ENCODE data around the gene POU2F1. TPM values are rescaled to one million over a fixed set of nuclear protein-coding genes. Genes with fewer than 3 reads are reported as not detected.
A peak's percentile ranks its signal among the peaks of the same experiment; 100 is the strongest.

The POU2F1 gene
- total and polyA plus RNA-seq, 8 donors = 1.2 to 36.2 (median 7.7) TPM

GRCh38 chr1:167216809-167217208 lies 3.9 kb upstream of the POU2F1 start:
- H3K9me3 ChIP-seq = no peaks in the 10 kb centered on the region
- no peaks in the 10 kb centered on the region for H3K36me3 ChIP-seq
- no peaks in the 10 kb centered on the region for H3K27me3 ChIP-seq
- TF ChIP-seq POLR2AphosphoS5 (IDR thresholded peaks at IDR 0.05) (no peak), POLR2A (IDR thresholded peaks at IDR 0.05) (no peak), EP300 (IDR thresholded peaks at IDR 0.05) (no peak)
- TF ChIP-seq, protein P1, sequence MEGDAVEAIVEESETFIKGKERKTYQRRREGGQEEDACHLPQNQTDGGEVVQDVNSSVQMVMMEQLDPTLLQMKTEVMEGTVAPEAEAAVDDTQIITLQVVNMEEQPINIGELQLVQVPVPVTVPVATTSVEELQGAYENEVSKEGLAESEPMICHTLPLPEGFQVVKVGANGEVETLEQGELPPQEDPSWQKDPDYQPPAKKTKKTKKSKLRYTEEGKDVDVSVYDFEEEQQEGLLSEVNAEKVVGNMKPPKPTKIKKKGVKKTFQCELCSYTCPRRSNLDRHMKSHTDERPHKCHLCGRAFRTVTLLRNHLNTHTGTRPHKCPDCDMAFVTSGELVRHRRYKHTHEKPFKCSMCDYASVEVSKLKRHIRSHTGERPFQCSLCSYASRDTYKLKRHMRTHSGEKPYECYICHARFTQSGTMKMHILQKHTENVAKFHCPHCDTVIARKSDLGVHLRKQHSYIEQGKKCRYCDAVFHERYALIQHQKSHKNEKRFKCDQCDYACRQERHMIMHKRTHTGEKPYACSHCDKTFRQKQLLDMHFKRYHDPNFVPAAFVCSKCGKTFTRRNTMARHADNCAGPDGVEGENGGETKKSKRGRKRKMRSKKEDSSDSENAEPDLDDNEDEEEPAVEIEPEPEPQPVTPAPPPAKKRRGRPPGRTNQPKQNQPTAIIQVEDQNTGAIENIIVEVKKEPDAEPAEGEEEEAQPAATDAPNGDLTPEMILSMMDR (IDR thresholded peaks at IDR 0.05) = no peak
- no peak overlapping the region for H3K27ac ChIP-seq
- intact Hi-C loops (cut with DNase I; ENCODE audit: low total_unique reads) = loop anchor here (10.0 kb wide), 1 partner anchor 142 kb away; no protein-coding TSS in a partner anchor
- H3K4me1 ChIP-seq = peaks cover 0 to 14% (median 3%) of the 10 kb centered on the region in 4 donors
- no peak overlapping the region for H3K4me3 ChIP-seq
- no peak for DNase-seq

GRCh38 chr1:167219194-167219593 lies 1.5 kb upstream of the POU2F1 start:
- no peaks in the 10 kb centered on the region for H3K9me3 ChIP-seq
- no peaks in the 10 kb centered on the region for H3K27me3 ChIP-seq
- no peaks in the 10 kb centered on the region for H3K36me3 ChIP-seq
- H3K27ac ChIP-seq = peak overlapping the region in 4 of 5 donors; percentile 84 to 99 (median 96)
- TF ChIP-seq POLR2AphosphoS5 (IDR thresholded peaks at IDR 0.05) (no peak), EP300 (IDR thresholded peaks at IDR 0.05) (no peak), POLR2A (IDR thresholded peaks at IDR 0.05) (no peak)
- TF ChIP-seq, protein P1 (IDR thresholded peaks at IDR 0.05) = no peak
- peak overlapping the region; percentile 66 to 97 (median 94) for H3K4me3 ChIP-seq
- WGBS, 5 donors = 21 to 29% (median 25%) methylated on average over 5 of the region's 5 CpGs
- intact Hi-C loops (cut with DNase I; ENCODE audit: low total_unique reads) = loop anchor here (10.0 kb wide), 1 partner anchor 144 kb away; no protein-coding TSS in a partner anchor
- DNase-seq = peak in 1 of 2 donors; percentile 30
- H3K4me1 ChIP-seq = peaks cover 4 to 32% (median 20%) of the 10 kb centered on the region in 4 donors

- WGBS, 5 donors = 0 to 1% (median 0%) methylated on average over 43 to 55 of the region's 55 CpGs
- Histone ChIP-seq H3K4me1 (peaks cover 4 to 33% (median 21%) of the 10 kb centered on the region in 4 donors), H3K27me3 (no peaks in the 10 kb centered on the region), H3K4me3 (peak overlapping the region; percentile 66 to 97 (median 94)), H3K9me3 (no peaks in the 10 kb centered on the region), H3K27ac (peak overlapping the region; percentile 84 to 99 (median 96)), H3K36me3 (no peaks in the 10 kb centered on the region)
- peak; percentile 87 to 95 for DNase-seq
- intact Hi-C loops (cut with DNase I; ENCODE audit: low total_unique reads) = loop anchor here (10.0 kb wide), 1 partner anchor 145 kb away; no protein-coding TSS in a partner anchor
- peak in 2 of 4 donors; percentile 8 to 15 for TF ChIP-seq POLR2A (IDR thresholded peaks at IDR 0.05)
- no peak for TF ChIP-seq EP300 (IDR thresholded peaks at IDR 0.05)
- peak in 1 of 3 donors; percentile 46 for TF ChIP-seq POLR2AphosphoS5 (IDR thresholded peaks at IDR 0.05)
- TF ChIP-seq, protein P1 (IDR thresholded peaks at IDR 0.05) = no peak
Observed at GRCh38 chr1:167219646-167220536, 795 bp upstream of the POU2F1 start.

DNA sequence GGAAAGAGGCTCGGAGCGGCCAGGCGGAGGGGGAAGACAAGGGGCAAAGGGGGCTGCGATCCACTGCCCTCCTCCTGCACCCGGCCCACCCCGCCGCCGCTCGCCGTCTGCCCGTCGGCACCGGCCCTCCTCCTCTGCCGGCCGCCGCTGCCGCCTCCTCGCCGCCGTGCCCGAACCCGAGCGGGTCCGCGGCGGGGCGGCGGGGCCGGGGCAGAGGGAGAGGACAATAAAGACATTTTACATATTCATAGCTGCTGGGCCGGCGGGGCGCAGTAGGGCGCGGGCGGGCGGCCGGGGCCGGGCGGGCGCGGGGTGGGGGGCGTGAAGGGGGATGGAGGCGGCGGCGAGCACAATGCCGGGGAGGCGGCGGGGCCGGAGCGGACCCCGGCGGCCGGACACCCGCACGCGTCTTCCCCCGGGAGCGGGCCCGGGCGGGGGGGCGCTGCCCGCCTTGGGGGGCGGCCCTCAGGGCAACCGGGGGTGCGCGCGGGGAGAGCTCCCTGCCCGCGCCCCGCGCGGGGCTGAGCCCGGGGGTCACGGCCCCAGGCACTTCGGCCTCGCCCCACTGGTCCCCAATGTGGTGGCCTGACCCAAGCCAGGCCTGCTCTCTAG lies 546 bp downstream of the POU2F1 start:
- Histone ChIP-seq H3K4me3 (peak overlapping the region; percentile 66 to 97 (median 94)), H3K36me3 (no peaks in the 10 kb centered on the region), H3K9me3 (no peaks in the 10 kb centered on the region), H3K27ac (peak overlapping the region; percentile 86 to 99 (median 96)), H3K4me1 (peaks cover 4 to 39% (median 23%) of the 10 kb centered on the region in 4 donors), H3K27me3 (no peaks in the 10 kb centered on the region)
- intact Hi-C loops (cut with DNase I; ENCODE audit: low total_unique reads) = no loop called here
- TF ChIP-seq EP300 (IDR thresholded peaks at IDR 0.05) (no peak), POLR2AphosphoS5 (IDR thresholded peaks at IDR 0.05) (no peak), POLR2A (IDR thresholded peaks at IDR 0.05) (no peak)
- TF ChIP-seq, protein P1 (IDR thresholded peaks at IDR 0.05) = no peak
- WGBS, 5 donors = 0 to 2% (median 0%) methylated on average over 13 to 76 of the region's 76 CpGs
- peak in 1 of 2 donors; percentile 27 for DNase-seq

Data from stomach (tissue), 9 donors.